Activated T-helper 2 cell treated with anti-CD3 and anti-CD28 coated beads, Interferon-gamma antibody, Interleukin-2, Interleukin-4, amounts not matched to agents 10 μg/mL and 5 μg/mL and 100 μg/mL, durations not matched to agents 14 hours and 24 hours and 36 hours (primary cell): ENCODE data around the gene ZNF578. TPM values are rescaled to one million over a fixed set of nuclear protein-coding genes. Genes with fewer than 3 reads are reported as not detected.
"Not testable (repeated sequence)": the region's sequence is repeated elsewhere in the genome, so short reads cannot be mapped to it uniquely, and the experiment has no call there.

Experiments used
- DNase-seq: peaks from one replicate; pipeline ENCODE4 v3.0.0; 2021; ENCODE audit warnings: low spot score
- H3K27ac Mint-ChIP-seq: one replicate; pipeline ENCODE4 v1.8.0; 2021; ENCODE audit warnings: mixed read lengths
- H3K27me3 Mint-ChIP-seq: one replicate; pipeline ENCODE4 v1.8.0; 2021; ENCODE audit warnings: low read depth, mixed read lengths
- H3K36me3 Mint-ChIP-seq: one replicate; pipeline ENCODE4 v1.8.0; 2021; ENCODE audit warnings: low read depth, mixed read lengths
- H3K4me1 Mint-ChIP-seq: one replicate; pipeline ENCODE4 v1.8.0; 2021; ENCODE audit warnings: low read depth, mixed read lengths
- H3K4me3 Mint-ChIP-seq: one replicate; pipeline ENCODE4 v1.8.0; 2021; ENCODE audit warnings: low read depth, mild to moderate bottlenecking, moderate library complexity, mixed read lengths
- H3K9me3 Mint-ChIP-seq: one replicate; pipeline ENCODE4 v1.8.0; 2021; ENCODE audit warnings: mixed read lengths
- intact Hi-C: fragments of 100-400 bp; cut with micrococcal nuclease; formaldehyde crosslinking; loops from one replicate; pipeline ENCODE4 v1.15.1; 2023
- total RNA-seq: library from RNA; stranded (reverse); gene quantifications from 2 replicates; pipeline ENCODE4 v1.2.3, GENCODE V29; 2022

Gene ZNF578
- total RNA-seq, 1 donor from 2014 or later: 0.21 TPM

DNA sequence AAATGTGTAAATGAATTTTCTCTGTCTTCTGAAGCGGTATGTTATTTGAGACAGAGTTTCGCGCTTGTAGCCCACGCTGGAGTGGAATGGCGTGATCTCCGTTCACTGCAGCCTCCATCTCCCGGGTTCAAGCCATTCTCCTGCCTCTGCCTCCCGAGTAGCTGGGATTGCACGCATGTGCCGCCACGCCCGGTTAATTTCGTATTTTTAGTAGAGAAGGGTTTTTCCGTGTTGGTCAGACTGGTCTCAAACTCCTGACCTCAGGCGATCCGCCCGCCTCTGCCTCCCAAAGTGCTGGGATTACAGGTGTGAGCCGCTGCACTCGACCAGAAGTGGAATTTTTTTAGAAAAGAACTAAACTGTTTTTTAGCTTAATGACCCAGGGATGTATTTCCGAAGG is 70.7 kb downstream of the ZNF578 start:
- H3K36me3 Mint-ChIP-seq: peaks cover 14% of the 10 kb centered on the region
- intact Hi-C loops: no loop called here
- no peak overlapping the region for H3K27ac Mint-ChIP-seq
- no peak for DNase-seq
- no peak overlapping the region for H3K4me3 Mint-ChIP-seq
- H3K4me1 Mint-ChIP-seq: peaks cover 9% of the 10 kb centered on the region
- H3K9me3 Mint-ChIP-seq: peaks cover 50% of the 10 kb centered on the region
- no peaks in the 10 kb centered on the region for H3K27me3 Mint-ChIP-seq

DNA sequence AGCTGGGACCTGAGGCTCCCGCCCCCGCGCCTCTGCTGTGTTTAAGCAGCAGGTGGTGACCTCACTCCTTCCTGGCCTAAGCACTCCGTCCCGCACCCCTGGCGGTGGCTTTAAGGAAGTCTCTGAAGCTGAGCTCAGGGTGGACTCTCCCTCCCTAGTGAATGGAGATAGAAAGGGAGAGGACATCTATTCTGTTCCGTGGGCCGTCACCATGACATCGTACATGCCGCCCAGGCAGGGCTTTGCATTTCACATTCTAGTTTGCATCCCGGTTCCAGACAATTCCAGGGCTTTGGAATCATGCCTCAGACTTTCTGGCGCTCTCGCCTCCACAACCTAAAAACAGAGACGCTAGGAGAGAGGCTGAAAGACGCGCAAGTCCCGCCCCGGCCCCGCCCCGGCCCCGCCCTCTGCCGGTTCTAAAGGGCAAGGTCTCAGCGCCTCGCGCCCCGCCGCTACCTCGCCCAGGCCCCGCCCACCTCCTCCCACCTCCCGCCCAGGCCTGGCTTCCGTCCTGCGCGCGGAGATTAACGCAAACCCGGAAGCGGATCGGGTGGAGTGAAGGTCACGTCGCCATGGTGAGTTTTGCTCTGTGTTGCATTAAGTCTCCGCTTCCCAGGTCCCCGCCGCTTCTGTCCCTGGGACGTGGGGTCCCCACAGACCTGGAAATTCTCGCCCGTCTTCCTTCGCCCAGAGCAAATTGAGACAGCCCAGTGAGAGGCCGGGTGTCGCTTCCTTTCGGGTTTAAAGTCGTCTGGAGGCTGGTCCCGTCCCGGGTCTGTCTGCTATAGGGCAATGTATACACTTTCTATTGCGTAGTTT is 74.0 kb downstream of the ZNF578 start, which contains the start of gene ZNF808:
Gene ZNF808 (plus strand): TSS at position 535 of the 822 bp plus-strand sequence. CDS start 15,617 bp downstream, outside the sequence.
- Mint-ChIP-seq H3K4me1 (peaks cover 12% of the 10 kb centered on the region), H3K4me3 (peak within 1 kb of the TSS; percentile 96), H3K27ac (peak within 1 kb of the TSS; percentile 97), H3K27me3 (no peaks in the 10 kb centered on the region), H3K9me3 (peaks cover 39% of the 10 kb centered on the region), H3K36me3 (peaks cover 39% of the 10 kb centered on the region)
- intact Hi-C loops: loop anchor here (1.0 to 5.0 kb wide), 6 partner anchors 9 to 1340 kb away; partner anchors contain the start of genes MYADM, ZNF701, ZNF816 and ZNF83
- DNase-seq: peak; percentile 87

DNA sequence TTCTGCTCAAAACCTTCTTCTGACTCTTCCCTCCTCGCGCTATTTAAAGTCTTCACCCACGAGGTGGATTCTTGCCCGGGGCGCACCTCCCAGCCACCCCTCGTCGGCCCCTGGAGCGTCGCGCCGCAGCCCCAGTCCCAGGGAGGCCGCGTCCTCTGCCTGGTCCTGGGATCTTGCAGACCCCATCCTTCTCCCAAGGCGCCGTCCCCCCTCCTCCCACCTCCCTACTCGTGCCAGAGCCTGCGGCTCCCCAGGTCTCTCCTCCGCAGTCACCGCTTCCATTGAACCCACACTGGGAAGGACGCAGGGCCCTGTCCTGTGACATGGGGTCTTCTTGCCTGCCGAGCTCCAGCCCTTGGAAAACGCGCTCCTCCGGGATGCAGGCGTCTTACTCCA is 74.6 kb downstream of the ZNF578 start:
- peak overlapping the region; percentile 97 for H3K27ac Mint-ChIP-seq
- peak overlapping the region; percentile 96 for H3K4me3 Mint-ChIP-seq
- no peak for DNase-seq
- intact Hi-C loops: loop anchor here (1.0 to 5.0 kb wide), 6 partner anchors 8 to 1339 kb away; partner anchors contain the start of genes MYADM, ZNF701, ZNF816 and ZNF83
- H3K36me3 Mint-ChIP-seq: peaks cover 45% of the 10 kb centered on the region
- H3K9me3 Mint-ChIP-seq: peaks cover 34% of the 10 kb centered on the region
- peaks cover 12% of the 10 kb centered on the region for H3K4me1 Mint-ChIP-seq
- H3K27me3 Mint-ChIP-seq: no peaks in the 10 kb centered on the region

DNA sequence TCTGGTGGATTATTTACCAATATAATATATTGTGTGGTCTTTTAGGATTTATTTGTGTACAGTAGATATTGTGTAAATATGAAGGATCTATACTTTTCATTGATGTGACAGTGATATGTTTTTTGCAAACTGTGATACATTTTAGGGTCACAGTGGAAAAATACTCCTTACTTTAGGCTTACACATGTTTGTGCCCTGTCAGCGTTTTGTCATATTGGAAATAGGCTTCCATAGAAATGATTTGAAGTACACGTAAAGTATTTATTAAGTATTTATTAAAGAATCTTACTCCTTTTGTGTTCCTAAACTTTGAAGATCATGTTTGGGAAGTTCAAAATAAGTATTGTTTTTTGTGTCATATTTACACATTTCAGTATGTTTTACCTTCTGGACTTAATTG is 79.1 kb downstream of the ZNF578 start:
- no peak overlapping the region for H3K4me3 Mint-ChIP-seq
- H3K36me3 Mint-ChIP-seq: peaks cover 74% of the 10 kb centered on the region
- peaks cover 24% of the 10 kb centered on the region for H3K4me1 Mint-ChIP-seq
- H3K27me3 Mint-ChIP-seq: no peaks in the 10 kb centered on the region
- DNase-seq: no peak
- no peak overlapping the region for H3K27ac Mint-ChIP-seq
- peaks cover 31% of the 10 kb centered on the region for H3K9me3 Mint-ChIP-seq
- intact Hi-C loops: no loop called here

DNA sequence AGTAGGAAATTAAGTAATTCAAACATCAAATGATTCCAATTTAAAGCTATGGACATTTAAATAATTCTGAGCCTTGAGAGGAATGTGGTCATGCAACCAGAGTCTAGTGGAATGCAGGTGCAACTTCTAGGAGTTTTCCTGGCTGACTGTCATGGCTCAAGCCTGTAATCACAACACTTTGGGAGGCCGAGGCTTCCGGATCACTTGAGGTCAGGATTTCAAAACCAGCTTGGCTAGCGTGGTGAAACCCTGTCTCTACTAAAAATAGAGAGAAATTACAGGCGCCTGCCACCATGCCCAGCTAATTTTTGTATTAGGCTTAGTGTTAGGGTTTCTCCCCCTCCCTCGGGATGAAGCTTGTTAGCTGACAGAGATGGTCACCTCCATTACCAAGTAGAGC is 80.5 kb downstream of the ZNF578 start:
- Mint-ChIP-seq H3K27me3 (no peaks in the 10 kb centered on the region), H3K36me3 (peaks cover 78% of the 10 kb centered on the region), H3K4me3 (no peak overlapping the region), H3K9me3 (peaks cover 35% of the 10 kb centered on the region), H3K4me1 (peaks cover 16% of the 10 kb centered on the region), H3K27ac (no peak overlapping the region)
- intact Hi-C loops: loop anchor here (1.0 kb wide), 1 partner anchor 201 kb away; the partner anchor contains the start of gene ZNF611
- DNase-seq: no peak

DNA sequence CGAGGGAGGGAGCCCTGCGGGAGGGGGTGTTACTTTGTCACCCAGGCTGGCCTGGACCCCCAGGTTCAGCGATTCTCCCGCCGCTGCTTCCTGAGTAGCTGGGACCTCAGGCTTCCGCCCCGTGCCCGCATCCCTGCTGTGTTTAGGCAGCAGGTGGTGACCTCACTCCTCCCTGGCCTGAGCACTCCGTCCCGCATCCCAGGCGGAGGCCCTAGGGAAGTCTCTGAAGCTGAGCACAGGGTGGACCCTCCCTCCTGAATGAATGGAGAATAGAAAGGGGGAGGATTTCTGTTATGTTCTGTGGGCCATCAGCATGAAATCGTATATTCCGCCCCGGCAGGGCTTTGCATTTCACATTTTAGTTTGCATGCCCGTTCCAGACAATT is 82.0 kb downstream of the ZNF578 start:
- intact Hi-C loops, DNase-seq: not testable (repeated sequence)

DNA sequence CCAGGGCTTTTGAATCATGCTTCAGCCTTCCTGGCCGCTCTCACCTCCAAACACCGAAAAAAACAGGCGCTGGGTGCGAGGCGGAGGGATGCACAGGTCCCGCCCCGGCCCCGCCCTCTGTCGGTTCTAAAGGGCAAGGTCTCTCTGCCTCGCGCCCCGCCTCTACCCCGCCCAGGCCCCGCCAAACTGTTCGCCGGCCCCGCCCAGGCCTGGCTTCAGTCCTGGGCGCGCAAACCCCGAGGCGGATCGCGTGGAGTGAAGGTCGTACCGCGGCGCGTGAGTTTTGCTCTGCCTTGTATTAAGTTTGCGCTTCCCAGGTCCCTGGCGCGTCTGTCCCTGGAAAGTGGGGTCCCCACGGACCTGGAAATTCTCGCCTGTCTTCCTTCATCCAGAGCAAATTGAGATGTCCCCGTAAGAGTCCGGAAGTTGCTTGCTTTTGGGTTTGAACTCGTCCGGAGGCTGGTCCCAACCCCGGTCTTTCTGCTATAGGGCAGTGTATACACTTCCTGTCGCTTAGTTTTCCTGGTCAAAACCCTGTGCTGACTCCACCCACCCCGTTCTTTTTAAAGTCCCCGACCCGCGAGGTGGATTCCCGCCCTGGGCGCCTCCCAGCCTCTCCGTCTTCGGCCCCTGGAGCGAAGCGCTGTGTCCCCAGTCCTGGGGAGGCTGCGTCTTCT is 82.6 kb downstream of the ZNF578 start:
- intact Hi-C loops: loop anchor here (1.0 kb wide), 1 partner anchor 9 kb away; the partner anchor contains the start of gene ZNF808
- DNase-seq: peak; percentile 83
- H3K4me3 Mint-ChIP-seq: peak overlapping the region; percentile 87
- H3K4me1 Mint-ChIP-seq: peaks cover 15% of the 10 kb centered on the region
- peaks cover 48% of the 10 kb centered on the region for H3K9me3 Mint-ChIP-seq
- H3K27me3 Mint-ChIP-seq: no peaks in the 10 kb centered on the region
- H3K27ac Mint-ChIP-seq: peak overlapping the region; percentile 91
- H3K36me3 Mint-ChIP-seq: peaks cover 81% of the 10 kb centered on the region

More for the DNA sequence above, 82.0 kb downstream of the ZNF578 start:
- H3K36me3 Mint-ChIP-seq: peaks cover 81% of the 10 kb centered on the region
- peaks cover 15% of the 10 kb centered on the region for H3K4me1 Mint-ChIP-seq
- peak overlapping the region; percentile 91 for H3K27ac Mint-ChIP-seq
- H3K9me3 Mint-ChIP-seq: peaks cover 43% of the 10 kb centered on the region
- H3K27me3 Mint-ChIP-seq: not testable (repeated sequence)
- H3K4me3 Mint-ChIP-seq: peak overlapping the region; percentile 87

DNA sequence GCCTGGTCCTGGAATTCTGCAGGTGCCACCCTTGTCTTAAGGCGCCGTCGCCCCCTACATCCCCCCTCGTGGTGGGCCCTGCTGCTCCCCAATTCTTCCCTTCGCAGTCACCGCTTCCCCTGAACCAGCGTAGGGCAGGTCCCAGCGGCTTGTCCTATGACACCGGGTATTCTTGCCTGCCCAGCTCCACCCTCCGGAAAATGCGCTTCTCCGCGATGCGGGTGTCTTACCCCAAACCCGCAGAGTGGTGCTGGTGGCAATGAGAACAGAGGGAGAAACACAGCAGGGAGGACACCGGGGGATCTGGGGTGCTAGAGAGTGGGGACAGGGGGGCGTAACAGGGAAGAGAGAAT is 83.1 kb downstream of the ZNF578 start:
- peaks cover 83% of the 10 kb centered on the region for H3K36me3 Mint-ChIP-seq
- H3K4me1 Mint-ChIP-seq: peaks cover 15% of the 10 kb centered on the region
- peak overlapping the region; percentile 87 for H3K4me3 Mint-ChIP-seq
- intact Hi-C loops: loop anchor here (1.0 kb wide), 1 partner anchor 9 kb away; the partner anchor contains the start of gene ZNF808
- DNase-seq: peak; percentile 47
- H3K27me3 Mint-ChIP-seq: no peaks in the 10 kb centered on the region
- H3K9me3 Mint-ChIP-seq: peaks cover 52% of the 10 kb centered on the region
- H3K27ac Mint-ChIP-seq: peak overlapping the region; percentile 91

DNA sequence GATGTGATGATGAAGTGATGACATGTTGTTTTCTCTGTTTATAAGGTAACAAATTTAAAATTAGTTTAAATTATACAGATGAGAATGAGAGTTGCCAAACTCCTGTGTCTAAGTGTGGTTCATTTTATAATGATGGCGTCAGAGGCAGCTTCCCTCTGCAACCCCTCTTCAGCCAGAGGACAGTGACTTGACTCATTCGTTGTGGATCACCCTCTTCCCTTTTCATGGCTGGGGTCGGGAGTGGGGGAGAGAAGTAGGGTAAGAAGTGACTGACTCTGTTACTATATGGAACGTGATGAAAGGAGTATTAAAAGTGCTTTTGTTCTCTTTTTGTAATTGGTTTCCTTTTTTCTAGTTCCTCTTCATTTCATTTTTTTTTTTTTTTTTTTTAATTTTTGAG is 85.5 kb downstream of the ZNF578 start:
- peaks cover 27% of the 10 kb centered on the region for H3K4me1 Mint-ChIP-seq
- intact Hi-C loops, H3K27me3 Mint-ChIP-seq, H3K27ac Mint-ChIP-seq, DNase-seq, H3K4me3 Mint-ChIP-seq: not testable (repeated sequence)
- peaks cover 61% of the 10 kb centered on the region for H3K9me3 Mint-ChIP-seq
- H3K36me3 Mint-ChIP-seq: peaks cover 87% of the 10 kb centered on the region

DNA sequence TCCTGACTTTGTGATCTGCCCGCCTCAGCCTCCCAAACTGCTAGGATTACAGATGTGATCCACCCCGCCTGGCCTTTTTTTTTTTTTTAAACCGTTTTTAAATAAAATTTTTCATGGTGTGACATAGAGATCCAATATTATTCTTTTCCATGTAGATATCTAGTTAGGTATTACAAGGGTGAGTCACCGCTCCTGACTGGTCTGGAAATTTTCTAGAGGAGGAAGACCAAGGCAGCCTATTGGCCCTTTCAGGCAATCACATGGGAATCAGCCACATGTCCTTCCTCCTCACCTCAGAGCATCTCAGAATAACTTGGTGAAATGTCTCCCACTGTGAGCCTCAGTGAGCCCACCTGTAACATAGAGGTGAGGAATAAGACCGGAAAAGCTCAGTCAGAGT is 87.8 kb downstream of the ZNF578 start:
- Mint-ChIP-seq H3K36me3 (peaks cover 94% of the 10 kb centered on the region), H3K9me3 (peaks cover 64% of the 10 kb centered on the region), H3K4me1 (peaks cover 19% of the 10 kb centered on the region)
- H3K4me3 Mint-ChIP-seq, H3K27ac Mint-ChIP-seq, intact Hi-C loops, DNase-seq, H3K27me3 Mint-ChIP-seq: not testable (repeated sequence)

DNA sequence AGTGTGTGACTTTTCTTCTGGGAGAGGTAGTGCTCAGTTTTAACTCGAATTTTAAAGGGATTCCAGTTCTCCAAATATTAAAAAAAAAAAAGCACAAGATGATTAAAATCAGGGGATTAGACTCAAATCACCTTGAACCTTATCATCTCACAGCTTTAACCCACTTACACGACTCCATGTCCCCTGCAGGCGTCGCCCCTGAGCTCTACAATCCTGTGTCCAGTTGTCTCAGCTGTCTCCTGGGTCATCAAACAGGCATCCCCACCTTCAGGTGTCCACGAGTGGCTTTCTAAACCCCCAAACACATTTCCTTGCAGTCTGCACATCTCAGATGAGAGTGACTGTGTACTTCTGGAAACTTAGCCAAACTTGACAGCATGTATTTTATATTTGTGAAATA is 88.3 kb downstream of the ZNF578 start:
- H3K4me1 Mint-ChIP-seq: peaks cover 17% of the 10 kb centered on the region
- intact Hi-C loops: no loop called here

DNA sequence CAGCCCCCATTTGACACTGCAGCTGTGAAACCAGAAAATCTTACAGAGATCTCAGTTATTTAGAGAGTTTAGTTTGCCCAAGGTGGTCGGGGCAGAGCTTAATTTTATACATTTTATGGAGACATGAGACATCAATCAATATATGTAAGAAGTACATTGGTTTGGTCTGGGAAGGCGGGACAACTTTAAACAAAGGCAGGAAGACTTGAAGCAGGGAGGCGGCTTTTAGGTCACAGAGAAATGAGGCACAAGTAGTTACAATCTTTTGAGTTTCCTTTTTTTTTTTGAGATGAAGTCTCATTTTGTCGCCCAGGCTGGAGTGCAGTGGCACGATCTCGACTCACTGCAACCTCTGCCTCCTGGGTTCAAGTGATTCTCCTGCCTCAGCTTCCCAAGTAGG is 89.2 kb downstream of the ZNF578 start:
- Mint-ChIP-seq H3K4me1 (peaks cover 14% of the 10 kb centered on the region), H3K36me3 (peaks cover 93% of the 10 kb centered on the region), H3K9me3 (peaks cover 57% of the 10 kb centered on the region), H3K27ac (peak overlapping the region; percentile 40)
- H3K4me3 Mint-ChIP-seq, H3K27me3 Mint-ChIP-seq, DNase-seq, intact Hi-C loops: not testable (repeated sequence)

More for the DNA sequence above, 88.3 kb downstream of the ZNF578 start:
- Mint-ChIP-seq H3K27me3 (no peaks in the 10 kb centered on the region), H3K27ac (no peak overlapping the region), H3K9me3 (peaks cover 62% of the 10 kb centered on the region), H3K36me3 (peaks cover 94% of the 10 kb centered on the region), H3K4me3 (no peak overlapping the region)
- no peak for DNase-seq
